GM13977 (cell line): ENCODE results near the gene RNF31.
"Not testable (repeated sequence)": the region's sequence is repeated elsewhere in the genome, so short reads cannot be mapped to it uniquely, and the experiment has no call there.

Experiments
- DNase-seq: peaks from one replicate; pipeline ENCODE4 v3.0.0; 2012; ENCODE audit warnings: low spot score
- CTCF ChIP-seq: IDR thresholded peaks from 2 replicates; pipeline ENCODE4 v1.5.1; 2012; ENCODE audit warnings: mild to moderate bottlenecking, control low read depth; ENCODE audit not compliant: insufficient read depth; ENCODE audit errors: extremely low read depth, missing control alignments
- in situ Hi-C: fragments of 300-500 bp; cut with MboI; formaldehyde crosslinking; loops from one replicate; pipeline ENCODE4 v1.12.0; 2022; ENCODE audit warnings: low sequenced_read_pairs, low pct_unique_long_range_greater_than_20kb, mixed read lengths, inconsistent platforms; ENCODE audit not compliant: unreplicated experiment

Gene RNF31

DNA sequence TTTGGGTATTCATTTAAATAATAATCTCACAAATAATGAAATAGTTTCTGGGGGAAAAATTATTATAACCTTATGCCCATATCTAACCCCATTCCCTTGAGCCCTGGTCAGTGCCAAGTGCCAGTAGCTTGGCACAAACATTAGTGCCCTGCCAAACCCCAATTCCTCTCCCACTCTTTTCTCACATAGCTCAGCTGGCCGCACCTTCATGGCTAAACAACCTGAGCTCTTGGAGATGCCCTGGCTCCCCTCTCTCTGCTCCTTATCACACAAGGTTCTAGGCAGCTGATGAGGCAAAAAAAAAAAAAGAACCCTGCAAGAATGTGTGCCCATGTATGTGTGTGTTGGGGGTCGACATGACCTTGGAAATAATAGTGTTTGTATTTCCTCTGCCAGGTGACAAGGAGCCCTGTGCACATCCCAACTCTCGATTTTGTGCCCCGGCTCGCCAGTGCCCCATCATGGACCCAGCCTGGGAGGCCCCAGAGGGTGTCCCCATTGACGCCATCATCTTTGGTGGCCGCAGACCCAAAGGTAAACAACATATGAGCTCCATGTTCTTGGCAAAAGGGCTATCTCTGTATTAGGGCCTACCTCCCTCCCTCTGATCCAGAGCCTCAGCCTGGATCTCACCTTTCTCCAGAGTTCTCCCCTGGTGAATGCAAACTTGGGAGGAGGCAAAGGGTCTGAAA lies 44.8 kb upstream of the RNF31 start:
- TF ChIP-seq CTCF = no peak
- no peak for DNase-seq
- in situ Hi-C loops = no loop called here

GRCh38 chr14:24103451-24103850 lies 43.8 kb upstream of the RNF31 start:
- no peak for DNase-seq
- no peak for TF ChIP-seq CTCF
- in situ Hi-C loops = no loop called here

- DNase-seq, in situ Hi-C loops: not testable (repeated sequence)
Observed at GRCh38 chr14:24105609-24106239, 41.6 kb upstream of the RNF31 start.

DNA sequence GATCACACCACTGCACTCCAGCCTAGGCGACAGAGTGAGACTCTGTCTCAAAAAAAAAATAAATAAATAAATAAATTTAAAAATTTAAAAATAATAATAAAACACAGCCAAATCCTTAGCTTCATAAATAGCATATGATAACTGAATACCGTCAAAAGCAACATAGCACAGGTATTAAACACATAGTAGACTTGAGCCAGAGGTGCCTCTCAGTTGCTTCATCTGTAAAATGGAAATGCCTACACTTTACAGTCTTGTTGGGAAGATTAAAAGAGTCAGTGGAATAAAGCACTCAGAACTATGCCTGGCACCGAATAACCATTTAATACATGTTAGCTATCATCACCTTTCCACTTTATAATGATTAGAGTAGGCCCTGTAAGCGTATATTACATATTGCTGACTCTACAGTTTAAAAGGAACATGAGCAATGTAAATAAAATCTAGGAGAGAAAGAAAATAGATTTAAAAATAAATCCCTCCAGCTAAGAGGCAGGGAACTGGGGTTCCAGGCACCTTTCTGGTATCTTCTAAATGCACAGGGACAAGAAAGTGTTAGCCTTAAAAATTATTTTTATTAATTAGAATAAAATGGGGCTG lies 40.5 kb upstream of the RNF31 start:
- DNase-seq = no peak
- no peak for TF ChIP-seq CTCF

DNA sequence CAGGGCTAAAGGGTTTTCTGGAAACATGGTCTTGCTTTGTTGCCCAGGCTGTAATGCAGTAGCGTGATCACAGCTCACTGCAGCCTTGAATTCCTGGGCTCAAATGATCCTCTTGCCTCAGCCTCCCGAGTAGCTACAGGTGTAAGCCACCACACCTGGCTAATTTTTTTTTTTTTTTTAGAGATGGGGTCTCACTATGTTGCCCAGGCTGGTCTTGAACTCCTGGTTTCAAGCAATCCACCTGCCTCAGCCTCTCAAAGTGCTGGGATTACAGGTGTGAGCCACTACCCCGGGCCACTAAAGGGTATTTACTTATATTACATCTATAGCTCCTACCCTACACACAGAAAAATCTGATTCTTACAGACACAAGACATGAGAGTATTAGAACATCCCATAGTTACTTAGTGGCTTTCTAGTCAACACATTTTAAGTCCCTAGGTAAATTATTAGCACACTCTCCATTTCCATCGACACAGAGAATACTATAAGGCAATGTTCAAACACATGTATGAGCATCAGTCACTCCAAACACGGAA lies 38.9 kb upstream of the RNF31 start:
- no peak for TF ChIP-seq CTCF
- DNase-seq = no peak
- in situ Hi-C loops = no loop called here

More for the DNA sequence above, 40.5 kb upstream of the RNF31 start:
- in situ Hi-C loops = no loop called here

DNA sequence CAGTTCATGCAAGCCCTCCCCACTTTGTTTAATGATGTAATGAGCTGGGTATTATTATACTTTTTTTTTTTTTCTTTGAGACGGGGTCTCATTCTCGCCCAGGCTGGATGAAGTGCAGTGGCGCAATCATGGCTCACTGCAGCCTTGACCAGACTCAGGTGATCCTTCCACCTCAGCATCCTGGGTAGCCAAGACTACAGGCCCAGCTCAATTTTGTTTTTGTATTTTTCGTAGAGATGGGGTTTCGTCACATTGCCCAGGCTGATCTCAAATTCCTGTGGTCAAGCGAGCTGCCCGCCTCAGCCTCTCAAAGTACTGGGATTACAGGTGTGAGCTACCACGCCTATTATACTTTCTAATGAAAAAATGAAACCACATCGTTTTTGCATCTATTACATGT lies 37.2 kb upstream of the RNF31 start:
- TF ChIP-seq CTCF = no peak
- in situ Hi-C loops = no loop called here

GRCh38 chr14:24110523-24110922 lies 36.8 kb upstream of the RNF31 start:
- no peak for TF ChIP-seq CTCF
- in situ Hi-C loops = no loop called here
- no peak for DNase-seq

More for the DNA sequence above, 37.2 kb upstream of the RNF31 start:
- no peak for DNase-seq
